Left ventricle myocardium inferior (tissue), 1 donor: ENCODE measurements around the gene KLHDC7B. TPM values are rescaled to one million over a fixed set of nuclear protein-coding genes. Genes with fewer than 3 reads are reported as not detected.

Experiments used
- DNase-seq: peaks from one replicate; pipeline ENCODE4 v3.0.0-alpha.2; 2020
- H3K27ac ChIP-seq: fragments of 200-600 bp; replicated peaks from 2 replicates; pipeline ENCODE4 v1.8.0; 2021
- H3K27me3 ChIP-seq: fragments of 200-600 bp; 2 replicates; pipeline ENCODE4 v1.8.0; 2021; ENCODE audit warnings: low read depth
- H3K36me3 ChIP-seq: fragments of 200-600 bp; 2 replicates; pipeline ENCODE4 v1.8.0; 2021
- H3K4me1 ChIP-seq: fragments of 200-600 bp; 2 replicates; pipeline ENCODE4 v1.8.0; 2021
- H3K4me3 ChIP-seq: fragments of 200-600 bp; 2 replicates; pipeline ENCODE4 v1.8.0; 2021; ENCODE audit warnings: mild to moderate bottlenecking, moderate library complexity
- H3K9me3 ChIP-seq: fragments of 200-600 bp; replicated peaks from 2 replicates; pipeline ENCODE4 v1.8.0; 2021
- intact Hi-C: fragments of 100-400 bp; cut with micrococcal nuclease; formaldehyde crosslinking; loops from one replicate; pipeline ENCODE4 v1.11.0; 2022
- total RNA-seq: library from RNA; stranded (reverse); fragmentation: NEBNext Ultra II Directional; extraction: Animal tissue kit (Norgen Biotek cat#: 25700); gene quantifications from one replicate; pipeline ENCODE4 v1.2.1, GENCODE V29; 2021
- TF ChIP-seq, protein P1 (sequence below): fragments of 200-600 bp; IDR thresholded peaks from 2 replicates; pipeline ENCODE4 v1.8.0; 2021; ENCODE audit warnings: antibody characterized with exemption, mild to moderate bottlenecking, borderline replicate concordance
- donor health status: DM: no; HTN: yes; CAD: no; lungs with severe emphysema.

Gene KLHDC7B
- total RNA-seq, 1 donor from 2014 or later = not detected

GRCh38 chr22:50525858-50526107 is 19.9 kb upstream of the KLHDC7B start:
- TF ChIP-seq, protein P1, sequence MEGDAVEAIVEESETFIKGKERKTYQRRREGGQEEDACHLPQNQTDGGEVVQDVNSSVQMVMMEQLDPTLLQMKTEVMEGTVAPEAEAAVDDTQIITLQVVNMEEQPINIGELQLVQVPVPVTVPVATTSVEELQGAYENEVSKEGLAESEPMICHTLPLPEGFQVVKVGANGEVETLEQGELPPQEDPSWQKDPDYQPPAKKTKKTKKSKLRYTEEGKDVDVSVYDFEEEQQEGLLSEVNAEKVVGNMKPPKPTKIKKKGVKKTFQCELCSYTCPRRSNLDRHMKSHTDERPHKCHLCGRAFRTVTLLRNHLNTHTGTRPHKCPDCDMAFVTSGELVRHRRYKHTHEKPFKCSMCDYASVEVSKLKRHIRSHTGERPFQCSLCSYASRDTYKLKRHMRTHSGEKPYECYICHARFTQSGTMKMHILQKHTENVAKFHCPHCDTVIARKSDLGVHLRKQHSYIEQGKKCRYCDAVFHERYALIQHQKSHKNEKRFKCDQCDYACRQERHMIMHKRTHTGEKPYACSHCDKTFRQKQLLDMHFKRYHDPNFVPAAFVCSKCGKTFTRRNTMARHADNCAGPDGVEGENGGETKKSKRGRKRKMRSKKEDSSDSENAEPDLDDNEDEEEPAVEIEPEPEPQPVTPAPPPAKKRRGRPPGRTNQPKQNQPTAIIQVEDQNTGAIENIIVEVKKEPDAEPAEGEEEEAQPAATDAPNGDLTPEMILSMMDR = no peak
- peak overlapping the region; percentile 79 for H3K4me3 ChIP-seq
- no peaks in the 10 kb centered on the region for H3K9me3 ChIP-seq
- H3K27me3 ChIP-seq = peaks cover 18% of the 10 kb centered on the region
- peaks cover 33% of the 10 kb centered on the region for H3K36me3 ChIP-seq
- H3K4me1 ChIP-seq = peaks cover 72% of the 10 kb centered on the region
- peak overlapping the region; percentile 97 for H3K27ac ChIP-seq
- DNase-seq = no peak
- intact Hi-C loops = no loop called here

DNA sequence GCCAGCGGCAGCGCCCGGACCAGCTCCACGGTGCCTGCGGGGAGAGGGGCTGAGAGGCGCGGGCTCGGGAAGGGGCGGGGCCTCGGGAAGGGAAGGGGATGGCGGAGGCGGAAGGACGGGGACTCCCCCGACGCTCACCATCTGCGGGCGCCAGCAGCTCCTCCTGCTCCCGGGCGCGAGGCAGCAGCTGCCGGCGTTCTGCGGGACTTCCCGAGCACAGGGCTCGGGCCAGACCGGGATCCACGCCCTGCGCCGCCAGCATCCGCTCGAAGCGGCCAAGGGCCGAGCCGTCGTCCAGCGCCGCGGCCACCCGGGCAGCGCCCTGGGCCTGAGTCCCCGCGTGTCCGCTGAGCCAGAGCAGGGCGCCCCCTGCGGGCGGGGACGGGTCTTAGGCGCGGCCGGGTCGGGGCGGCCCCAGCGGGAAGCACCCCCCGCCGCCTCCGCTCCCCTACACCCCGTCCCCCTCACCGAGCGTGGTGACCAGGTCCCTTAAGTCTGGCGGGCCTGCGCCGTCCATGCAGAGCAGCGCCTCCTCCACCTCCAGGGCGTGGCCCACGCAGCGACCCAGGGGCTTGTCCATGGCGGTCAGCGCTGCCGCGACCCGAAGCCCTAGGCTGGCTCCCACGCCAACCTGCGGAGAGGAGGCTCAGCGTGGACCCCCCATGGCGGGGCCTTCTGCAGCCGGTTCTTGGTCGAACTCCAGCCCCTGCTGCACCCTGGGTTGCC is 19.4 kb upstream of the KLHDC7B start:
- Histone ChIP-seq H3K9me3 (no peaks in the 10 kb centered on the region), H3K27me3 (peaks cover 23% of the 10 kb centered on the region), H3K27ac (peak overlapping the region; percentile 97), H3K36me3 (peaks cover 29% of the 10 kb centered on the region), H3K4me3 (peak overlapping the region; percentile 79), H3K4me1 (peaks cover 77% of the 10 kb centered on the region)
- DNase-seq = peak; percentile 85
- TF ChIP-seq, protein P1 = peak; percentile 76
- intact Hi-C loops = no loop called here

DNA sequence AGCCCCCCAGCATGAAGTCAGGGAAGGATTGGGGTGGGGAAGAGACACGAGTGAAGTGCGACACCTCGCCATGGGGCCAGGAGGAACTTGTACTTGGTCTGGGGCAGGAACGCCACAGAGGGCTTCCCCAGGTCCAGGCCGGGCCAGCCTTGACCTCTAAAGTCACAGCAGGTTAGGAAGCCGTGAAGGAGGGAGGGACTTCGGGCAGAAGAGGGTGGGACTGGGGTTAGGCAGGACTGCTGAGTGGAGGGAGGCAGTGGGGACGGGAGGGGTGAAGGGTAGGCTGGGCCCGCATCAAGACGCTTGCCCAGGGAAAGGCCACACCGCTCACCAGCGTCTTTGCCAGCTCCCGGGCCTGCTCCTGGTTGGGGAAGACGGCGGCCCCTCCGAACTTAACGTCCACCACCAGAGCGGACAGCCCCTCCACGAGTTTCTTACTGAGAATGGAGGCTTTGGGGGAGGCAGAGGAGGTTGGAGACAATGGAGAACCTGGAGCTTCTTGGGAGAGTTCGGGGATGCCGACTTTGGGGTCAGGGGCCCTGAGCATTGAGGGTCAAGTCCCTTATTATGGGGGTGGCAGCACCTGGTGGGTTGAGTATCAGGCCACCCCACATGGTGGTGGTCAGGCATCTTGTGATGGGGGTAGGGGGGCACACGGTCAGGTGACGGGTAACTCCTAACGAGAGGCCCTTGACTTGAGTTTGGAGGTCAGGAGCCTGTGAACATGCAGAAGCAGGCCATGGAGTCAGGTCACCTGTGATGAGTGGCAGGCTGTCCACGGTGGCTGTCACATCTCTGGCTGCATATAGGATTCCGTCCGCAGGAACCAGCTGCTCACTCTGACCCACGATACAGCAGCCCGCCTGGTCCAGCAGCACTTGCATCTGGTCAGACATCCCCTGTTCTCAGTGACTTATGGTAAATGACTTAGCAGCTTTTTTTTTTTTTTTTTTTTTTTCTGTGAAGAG is 18.6 kb upstream of the KLHDC7B start:
- Histone ChIP-seq H3K4me3 (peak overlapping the region; percentile 79), H3K9me3 (no peaks in the 10 kb centered on the region), H3K27me3 (peaks cover 31% of the 10 kb centered on the region), H3K36me3 (peaks cover 20% of the 10 kb centered on the region), H3K4me1 (peaks cover 85% of the 10 kb centered on the region), H3K27ac (peak overlapping the region; percentile 97)
- TF ChIP-seq, protein P1 = no peak
- DNase-seq = peak; percentile 65
- intact Hi-C loops = no loop called here

- Histone ChIP-seq H3K4me1 (peaks cover 94% of the 10 kb centered on the region), H3K36me3 (peaks cover 11% of the 10 kb centered on the region), H3K27ac (peak overlapping the region; percentile 94), H3K27me3 (peaks cover 41% of the 10 kb centered on the region), H3K9me3 (no peaks in the 10 kb centered on the region), H3K4me3 (no peak overlapping the region)
- intact Hi-C loops = no loop called here
- DNase-seq = no peak
- TF ChIP-seq, protein P1 = no peak
These were observed 17.6 kb upstream of the KLHDC7B start for GRCh38 chr22:50527921-50528681.

DNA sequence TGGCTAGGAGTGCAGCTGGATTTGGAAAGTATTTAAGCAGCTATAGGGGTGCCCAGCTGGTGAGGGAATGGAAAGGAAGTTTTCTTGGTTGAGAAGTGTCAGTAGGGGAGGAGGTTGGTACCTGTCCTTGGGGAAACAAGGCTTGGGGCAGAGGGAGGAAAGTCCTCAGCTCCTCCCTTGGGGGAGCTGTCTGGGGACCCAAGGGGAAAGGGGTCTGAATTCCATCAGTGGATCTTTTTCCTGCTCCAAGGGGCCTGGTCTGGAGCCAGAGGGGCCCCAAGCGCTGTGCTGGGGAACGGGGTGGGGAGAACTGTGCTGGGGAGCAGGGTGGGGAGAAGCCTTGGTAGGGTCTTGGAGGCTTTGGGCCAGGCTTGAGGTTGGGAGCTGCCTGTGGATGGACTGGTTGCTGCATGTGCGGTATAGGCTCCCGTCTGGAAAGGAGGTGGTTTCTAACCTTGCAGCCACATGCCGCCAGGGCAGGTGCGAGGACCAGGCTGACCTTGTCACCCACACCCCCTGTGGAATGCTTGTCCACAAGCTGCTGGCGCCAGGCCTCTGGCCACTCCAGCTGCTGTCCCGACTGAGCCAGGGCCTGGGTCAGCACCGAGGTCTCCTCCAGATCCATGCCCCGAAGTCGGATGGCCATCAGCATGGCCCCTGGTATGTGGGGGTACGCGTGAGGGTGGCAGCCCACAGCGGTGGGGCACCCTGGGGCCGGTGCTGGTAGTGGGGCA is 16.9 kb upstream of the KLHDC7B start:
- Histone ChIP-seq H3K4me1 (peaks cover 88% of the 10 kb centered on the region), H3K27me3 (peaks cover 49% of the 10 kb centered on the region)
- intact Hi-C loops = no loop called here

More for the DNA sequence above, 16.9 kb upstream of the KLHDC7B start:
- TF ChIP-seq, protein P1 = no peak
- Histone ChIP-seq H3K27ac (peak overlapping the region; percentile 94), H3K9me3 (no peaks in the 10 kb centered on the region), H3K36me3 (peaks cover 3% of the 10 kb centered on the region), H3K4me3 (peak overlapping the region; percentile 74)
- DNase-seq = no peak
